ENCODE results near the gene EPC2.
"Not testable (repeated sequence)": the region's sequence is repeated elsewhere in the genome, so short reads cannot be mapped to it uniquely, and the experiment has no call there.

EPC2 gene

DNA sequence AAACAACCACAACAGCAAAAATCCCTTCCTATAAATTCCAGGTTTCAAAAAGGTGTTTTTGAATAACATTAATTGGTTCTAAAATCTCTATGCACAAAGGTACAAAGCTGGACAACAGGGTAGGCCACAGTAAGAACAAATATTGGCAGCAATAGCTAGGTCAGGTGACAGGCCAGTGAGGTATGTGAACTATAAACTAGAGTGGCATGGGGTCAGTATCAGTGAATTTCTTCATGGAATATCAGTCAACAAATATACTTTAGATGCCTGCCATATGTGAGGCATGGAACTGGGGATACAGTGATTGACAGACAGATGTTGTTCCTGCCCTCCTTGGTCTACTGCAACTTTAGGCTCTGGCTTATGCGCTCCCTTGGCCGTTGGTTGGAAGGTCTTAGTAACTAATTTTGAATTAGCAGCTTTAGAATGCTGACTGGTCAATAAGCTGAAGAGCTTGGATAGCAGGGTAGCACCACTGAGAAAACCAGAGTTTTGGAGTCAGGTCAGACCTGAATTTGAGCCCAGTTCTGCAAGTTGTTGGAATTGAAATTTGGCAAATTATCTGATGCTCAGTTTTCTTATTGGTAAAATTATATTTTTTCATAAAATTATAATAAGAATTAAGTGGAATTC, 2.3 kb upstream of the EPC2 start:
- no peak for DNase-seq (ENCODE audit: low spot score)

DNA sequence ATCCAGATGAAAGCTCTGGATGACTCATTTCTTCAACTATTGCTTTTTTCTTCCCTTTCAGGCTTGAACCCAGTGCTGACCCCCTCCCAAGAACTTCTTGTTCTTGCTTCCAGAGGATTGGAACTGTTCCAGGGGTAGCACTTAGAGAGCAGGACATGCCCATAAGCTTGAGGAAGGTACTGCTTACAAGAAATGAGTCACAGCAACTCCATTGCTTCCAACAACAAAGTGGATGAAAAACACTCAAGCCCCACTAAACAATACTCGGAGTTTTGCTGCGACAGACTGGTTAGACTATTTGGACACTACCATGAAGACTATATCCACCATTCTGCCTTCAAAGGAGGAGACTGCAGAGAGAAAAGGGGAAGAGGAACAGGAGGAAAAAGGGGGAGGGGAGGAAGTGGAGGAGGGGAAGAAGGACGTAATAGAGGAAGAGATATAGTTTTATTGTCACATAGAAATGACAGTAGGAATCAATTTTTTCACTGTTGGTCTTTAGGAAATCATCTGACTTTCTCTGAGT, 1.6 kb upstream of the EPC2 start:
- no peak for DNase-seq (ENCODE audit: low spot score)

DNA sequence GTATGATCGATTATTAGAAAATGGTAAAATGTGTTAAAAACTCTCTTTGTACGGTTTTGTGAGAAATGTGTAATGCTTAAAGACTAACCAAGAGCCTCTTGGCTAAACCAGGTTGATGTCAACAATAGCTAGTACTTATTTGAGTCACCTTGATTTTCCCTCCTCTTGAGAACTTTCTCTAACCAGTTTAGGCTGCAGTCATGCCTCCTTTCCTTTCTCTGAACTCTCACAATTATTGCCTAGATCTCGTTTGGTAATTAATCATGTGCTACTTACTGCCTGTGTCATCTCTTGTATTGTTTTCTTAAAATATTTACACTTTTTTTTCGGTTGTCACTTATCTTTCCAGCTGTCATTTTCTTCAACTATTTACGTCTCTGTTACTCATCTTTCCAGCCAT, 1.1 kb upstream of the EPC2 start:
- no peak for DNase-seq (ENCODE audit: low spot score)

DNA sequence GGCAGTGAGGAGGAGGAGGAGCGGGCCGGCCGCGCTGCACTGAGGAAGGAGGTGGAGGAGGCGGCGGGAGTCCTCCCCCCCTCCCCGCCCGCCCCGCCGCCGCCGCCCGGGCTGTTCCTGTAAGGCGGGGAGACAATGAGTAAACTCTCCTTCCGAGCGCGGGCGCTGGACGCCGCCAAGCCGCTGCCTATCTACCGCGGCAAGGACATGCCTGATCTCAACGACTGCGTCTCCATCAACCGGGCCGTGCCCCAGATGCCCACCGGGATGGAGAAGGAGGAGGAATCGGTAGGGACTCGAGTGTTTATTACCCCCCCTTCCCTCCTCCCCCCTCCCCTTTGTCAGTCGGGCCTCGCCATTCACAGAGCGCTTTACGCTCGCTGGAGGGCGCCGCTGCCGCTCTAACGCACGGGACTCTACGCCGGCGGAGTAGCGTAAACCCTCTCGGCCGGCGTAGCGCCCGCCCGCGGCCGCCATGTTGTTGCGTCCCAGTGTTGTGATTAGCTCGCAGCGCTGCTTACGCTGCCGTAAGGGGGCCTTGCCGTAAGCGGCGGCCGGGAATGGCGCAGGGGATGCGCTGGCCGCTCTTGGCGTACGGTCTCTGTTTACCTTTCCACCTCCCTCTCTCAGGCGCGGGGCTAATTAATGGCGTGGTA, 460 bp downstream of the EPC2 start:
- peak; percentile 92 for DNase-seq (ENCODE audit: low spot score)

DNA sequence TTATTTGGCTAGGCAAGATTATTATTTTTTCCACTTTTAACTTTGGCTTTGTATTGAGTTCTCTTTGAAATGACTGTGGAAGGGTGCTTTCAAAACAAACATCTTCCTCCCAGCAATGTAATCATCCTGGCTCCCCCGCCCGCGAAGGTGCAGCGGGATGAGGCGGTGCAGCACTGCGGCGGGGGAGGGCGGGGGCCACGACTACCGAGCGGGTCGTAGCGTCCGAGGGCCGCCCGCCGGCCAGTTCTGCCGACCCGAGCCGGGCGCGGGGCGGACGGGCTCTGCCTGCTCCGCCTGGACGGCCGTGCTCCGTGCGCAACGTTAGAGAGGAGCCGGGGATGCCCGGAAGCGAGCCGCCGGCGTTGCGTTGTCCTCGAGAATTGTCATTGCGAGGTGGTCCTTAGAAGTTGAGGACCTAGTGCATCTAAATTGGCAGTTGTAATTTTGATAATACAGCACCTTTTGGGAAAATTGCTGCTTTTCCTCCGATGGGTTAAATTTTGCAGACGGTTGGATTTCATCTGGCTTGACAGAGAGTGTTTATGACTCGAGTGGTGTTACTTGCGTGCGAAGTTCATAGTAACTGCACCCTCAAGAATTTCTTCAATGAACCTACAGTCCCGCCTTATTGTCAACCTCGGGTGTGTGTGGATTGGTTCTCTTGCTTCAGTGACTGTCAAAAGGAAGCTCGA, 1.1 kb downstream of the EPC2 start:
- DNase-seq (ENCODE audit: low spot score) = peak; percentile 75

DNA sequence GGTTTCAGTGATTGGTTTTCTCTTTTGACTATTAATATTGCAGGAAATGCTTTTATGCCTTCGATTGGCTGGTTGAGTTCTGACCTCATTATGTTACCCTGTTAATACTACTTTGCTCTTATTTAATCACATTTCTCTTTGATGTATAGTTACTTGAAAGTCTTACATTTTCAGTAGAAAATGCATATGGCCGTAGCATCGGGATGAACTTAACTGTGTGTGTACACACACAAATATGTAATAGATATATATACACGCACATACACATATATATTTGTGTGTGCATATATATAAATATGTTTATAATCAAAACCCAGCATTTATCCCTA, 1.6 kb downstream of the EPC2 start:
- no peak for DNase-seq (ENCODE audit: low spot score)

DNA sequence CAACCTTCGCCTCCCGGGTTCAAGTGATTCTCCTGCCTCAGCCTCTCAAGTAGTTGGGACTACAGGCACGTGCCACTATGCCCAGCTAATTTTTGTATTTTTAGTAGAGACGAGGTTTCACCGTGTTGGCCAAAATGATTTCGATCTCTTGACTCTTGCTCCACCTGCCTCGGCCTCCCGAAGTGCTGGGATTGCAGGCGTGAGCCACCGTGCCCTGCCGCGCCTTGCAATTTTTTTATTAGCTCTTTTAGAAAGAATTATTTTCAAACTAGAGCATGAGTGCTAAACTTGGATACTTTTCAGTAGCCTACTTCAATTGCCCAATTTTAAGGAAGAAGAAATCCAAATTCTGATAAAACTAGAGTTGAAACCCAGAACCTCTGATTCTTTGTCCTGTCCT, 3.2 kb downstream of the EPC2 start:
- DNase-seq (ENCODE audit: low spot score) = not testable (repeated sequence)

DNA sequence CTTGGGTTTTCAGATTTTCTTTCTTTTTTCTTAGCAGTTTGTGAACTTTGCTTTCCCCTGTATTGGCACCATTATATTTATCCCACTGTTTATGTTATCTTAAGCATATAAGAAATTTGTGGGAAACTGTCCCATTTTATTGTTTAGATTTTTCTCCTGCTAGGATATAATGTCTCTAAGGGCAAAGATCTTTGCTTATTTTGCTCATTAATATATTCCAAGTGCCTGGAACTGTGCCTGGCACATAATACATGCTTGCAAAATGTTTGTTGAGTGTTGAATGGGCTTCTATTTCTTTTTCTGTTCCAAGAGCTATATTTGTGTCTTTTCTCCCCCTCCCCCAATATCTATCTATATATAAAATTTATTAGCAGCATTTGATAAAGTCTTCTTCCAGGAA, 5.4 kb downstream of the EPC2 start:
- no peak for DNase-seq (ENCODE audit: low spot score)

DNA sequence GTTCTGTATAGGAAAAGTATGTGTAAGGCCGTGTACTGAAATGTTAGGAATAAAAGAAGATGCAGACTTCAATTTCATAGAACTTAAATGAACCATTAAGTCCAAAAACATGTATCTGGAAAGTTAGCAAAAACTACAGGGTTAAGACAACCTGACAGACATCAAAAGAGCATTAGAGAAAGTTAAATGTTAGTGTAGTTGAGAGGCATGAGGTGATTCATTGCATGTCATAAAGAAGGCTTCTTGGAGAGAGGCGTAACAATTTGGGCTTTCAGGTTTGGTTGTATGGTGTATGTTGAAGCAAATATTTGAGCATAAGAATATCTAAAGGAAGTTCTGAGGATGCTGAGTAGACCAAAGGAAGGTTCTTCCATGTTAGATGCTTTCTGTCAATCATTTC, 6.3 kb downstream of the EPC2 start:
- DNase-seq (ENCODE audit: low spot score) = no peak

DNA sequence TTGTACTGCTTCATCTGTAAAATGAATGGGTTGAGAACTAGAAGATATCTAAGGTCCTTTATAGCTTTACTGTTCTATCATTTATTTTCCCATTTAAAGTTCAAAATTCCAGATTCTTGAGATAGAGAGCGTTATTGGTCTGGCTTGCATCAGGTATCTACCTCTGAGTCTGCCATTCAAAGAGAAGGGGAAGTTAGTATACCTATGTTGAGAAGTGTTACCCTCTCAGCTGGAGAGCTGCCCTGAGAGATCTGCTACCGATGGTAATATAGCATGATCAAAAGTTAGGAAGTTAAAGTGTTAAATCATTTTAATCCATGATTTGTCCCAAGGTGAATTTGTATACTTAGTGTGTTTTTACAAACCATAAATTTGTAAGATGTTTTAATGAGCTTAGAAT, 7.4 kb downstream of the EPC2 start:
- DNase-seq (ENCODE audit: low spot score) = no peak

DNA sequence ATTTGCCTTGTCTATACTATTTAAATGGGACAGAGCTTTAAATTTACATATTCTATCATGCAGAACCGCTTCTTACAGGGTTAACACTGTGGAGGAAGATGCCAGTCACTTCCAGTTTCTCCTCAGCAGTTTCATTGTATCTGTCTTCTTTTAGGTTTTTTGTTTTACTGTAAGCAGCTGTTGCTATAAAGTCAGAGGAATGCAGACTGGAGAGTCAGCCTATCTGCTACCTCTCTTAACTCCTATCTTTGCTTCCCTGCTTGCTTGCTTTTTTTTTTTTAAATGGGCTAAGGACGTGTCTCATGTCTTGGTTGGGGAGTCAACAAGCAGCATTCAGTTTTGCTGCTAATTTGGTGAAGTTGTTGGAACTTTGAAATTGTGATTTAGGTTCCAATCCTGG, 8.9 kb downstream of the EPC2 start:
- no peak for DNase-seq (ENCODE audit: low spot score)

DNA sequence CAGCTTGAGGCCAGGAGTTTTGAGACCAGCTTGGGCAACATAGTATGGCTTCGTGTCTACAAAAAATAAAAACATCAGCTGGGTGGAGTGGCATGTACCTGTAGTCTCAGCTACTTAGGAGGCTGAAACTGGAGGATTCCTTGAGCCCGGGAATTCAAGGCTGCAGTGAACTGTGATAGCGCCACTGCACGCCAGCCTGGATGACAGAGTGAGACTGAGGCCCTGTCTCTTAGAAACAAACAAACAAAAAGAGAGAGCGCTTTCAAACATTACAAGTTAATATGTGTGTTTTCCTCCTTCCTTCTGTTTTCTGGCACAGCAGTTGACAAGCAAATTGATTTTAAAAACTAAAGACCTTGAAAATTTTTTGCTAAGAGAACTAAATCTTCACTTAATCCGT, 9.9 kb downstream of the EPC2 start:
- DNase-seq (ENCODE audit: low spot score) = no peak

DNA sequence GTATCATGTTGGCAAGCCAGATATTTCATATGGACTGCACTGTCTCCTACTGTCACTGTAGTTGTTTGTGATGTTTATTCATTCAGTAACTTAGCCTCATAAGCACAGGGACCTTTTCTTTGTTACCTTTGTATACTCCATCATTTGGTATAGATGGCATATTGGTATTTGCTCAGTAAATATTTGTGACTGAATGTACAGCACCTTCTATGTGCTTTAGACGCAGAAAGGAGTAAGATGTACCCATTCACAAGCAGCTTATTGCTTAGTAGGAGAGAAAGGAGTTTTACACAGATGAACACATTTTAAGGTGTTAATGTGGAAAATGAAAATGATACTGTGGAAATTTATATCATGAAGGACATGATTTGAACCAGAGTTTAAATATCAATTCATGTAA, 12.0 kb downstream of the EPC2 start:
- no peak for DNase-seq (ENCODE audit: low spot score)

DNA sequence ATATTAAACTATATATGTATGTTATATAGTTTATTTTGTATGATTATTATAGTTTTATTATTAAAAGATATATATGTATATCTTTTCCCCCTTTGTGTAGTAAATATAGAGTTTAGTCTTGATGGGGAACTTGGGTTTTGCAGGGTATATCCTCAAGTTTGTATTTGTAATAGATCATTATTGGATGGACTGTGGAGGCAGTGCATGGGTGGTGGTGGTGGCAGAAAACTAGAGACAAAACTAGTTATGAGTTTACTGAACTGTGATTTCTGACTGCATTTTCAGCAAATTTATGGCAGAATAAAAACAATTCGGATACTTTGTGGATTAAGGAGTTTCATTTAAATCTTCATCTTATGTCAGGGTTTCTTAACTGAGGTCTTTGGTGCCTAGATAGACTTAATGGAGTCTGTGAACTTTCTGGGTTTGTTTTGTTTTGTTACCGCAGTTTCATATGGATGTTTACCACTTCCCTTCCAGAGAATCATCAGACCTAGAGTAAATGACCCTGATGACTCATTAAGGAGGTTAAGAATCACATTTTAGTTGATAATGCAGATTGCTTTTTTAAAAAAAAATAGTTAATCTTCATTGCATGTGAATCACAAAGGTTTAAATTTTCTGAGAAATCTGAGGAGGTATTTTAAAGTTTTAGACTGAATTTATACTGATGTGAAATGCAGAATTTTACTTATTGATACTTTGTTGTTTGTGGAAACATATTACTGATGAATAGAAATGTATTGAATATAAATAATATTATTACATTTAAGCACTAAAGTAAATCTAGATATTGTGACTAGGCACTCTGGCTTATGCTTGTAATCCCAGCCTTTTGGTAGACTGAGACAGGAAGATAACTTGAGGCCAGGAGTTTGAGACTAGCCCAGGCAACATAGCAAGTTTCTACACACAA, 14.5 kb downstream of the EPC2 start:
- DNase-seq (ENCODE audit: low spot score) = no peak

DNA sequence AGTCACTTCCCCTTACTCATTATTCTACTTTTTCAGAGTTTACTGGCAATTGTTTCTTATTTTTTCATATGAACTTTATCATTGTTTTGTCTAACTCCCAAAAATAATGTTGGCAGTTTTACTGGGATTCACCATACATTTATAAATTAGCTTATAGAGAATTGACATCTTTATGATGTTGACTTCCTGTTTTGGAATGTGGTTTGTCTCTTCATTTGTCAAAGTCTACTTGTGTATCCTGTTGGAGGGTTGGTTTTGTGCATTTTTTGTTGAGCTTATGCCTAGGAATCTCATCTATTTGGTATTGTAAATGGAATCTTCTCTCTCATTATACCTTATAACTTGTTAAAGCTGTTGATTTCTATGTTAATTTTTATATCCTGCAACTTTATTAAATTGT, 16.4 kb downstream of the EPC2 start:
- no peak for DNase-seq (ENCODE audit: low spot score)

DNA sequence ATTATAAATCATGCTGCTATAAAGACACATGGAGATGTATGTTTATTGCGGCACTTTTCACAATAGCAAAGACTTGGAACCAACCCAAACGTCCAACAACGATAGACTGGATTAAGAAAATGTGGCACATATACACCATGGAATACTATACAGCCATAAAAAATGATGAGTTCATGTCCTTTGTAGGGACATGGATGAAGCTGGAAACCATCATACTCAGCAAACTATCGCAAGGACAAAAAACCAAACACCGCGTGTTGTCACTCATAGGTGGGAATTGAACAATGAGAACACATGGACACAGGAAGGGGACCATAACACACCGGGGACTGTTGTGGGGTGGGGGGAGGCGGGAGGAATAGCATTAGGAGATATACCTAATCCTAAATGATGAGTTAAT, 17.8 kb downstream of the EPC2 start:
- DNase-seq (ENCODE audit: low spot score) = not testable (repeated sequence)

DNA sequence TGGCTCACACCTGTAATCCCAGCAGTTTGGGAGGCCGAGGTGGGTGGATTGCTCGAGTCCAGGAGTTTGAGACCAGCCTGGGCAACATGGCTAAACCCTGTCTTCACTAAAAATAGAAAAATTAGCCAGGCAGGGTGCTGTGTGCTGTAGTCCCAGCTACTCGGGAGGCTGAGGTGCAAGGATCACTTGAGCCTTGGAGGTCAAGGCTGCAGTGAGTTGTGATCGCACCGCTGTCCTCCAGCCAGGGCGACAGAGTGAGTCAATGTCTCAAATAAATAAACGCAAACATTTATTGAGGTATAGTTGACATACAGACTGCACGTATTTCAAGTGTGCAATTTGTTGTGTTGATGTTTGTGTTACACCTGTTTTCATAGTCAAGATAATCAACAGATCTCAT, 19.7 kb downstream of the EPC2 start:
- DNase-seq (ENCODE audit: low spot score) = no peak

DNA sequence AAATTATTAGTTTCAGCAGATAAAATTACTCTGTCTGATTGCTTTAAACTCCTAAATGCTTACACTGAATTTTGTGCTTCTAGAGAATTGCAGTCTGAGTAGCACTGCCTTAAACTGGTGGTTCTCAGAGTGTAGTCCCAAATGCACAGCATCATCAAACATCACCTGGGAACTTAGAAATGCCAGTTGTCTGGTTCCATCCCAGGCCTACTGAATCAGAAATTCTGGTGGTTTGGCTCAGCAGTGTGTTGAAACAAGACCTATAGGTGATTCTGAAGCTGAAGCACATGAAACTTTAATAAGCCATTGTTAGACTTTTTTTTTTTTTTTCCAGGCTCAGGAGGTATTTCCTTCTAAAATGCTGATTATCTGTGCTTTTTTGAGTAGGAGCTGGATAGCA, 22.0 kb downstream of the EPC2 start:
- no peak for DNase-seq (ENCODE audit: low spot score)

DNA sequence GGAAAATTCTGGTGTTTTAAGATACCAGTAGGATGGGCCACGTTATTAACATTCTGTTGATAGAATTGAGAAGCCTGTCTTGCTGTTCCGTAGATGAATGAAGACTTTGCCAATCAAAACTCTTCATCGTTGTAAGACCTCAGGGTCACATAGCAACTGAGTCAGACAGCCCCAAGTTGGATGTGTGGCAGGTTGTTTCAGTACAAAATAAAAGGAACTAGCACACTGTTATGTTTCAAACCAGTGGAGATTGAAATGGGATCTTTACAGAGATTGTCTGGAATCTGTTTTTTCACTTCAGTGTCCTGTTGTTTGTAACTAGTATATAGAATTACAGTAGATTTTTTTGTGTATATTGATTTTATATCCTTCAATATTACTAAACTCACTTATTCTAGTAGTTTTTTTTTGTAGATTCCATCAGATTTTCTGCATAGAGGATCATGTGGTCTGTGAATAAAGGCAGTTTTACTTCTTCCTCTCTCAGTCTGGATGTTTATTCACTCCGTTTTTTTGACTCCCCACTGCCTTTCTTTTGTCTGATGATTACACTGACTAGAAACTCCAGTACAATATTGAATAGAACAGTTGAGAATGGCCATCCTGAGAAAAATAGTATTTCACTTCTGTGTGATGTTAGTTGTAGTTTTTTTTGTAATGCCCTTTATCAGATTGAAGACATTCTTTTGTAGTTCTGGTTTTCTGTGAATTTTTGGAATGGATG, 22.7 kb downstream of the EPC2 start:
- DNase-seq (ENCODE audit: low spot score) = no peak

DNA sequence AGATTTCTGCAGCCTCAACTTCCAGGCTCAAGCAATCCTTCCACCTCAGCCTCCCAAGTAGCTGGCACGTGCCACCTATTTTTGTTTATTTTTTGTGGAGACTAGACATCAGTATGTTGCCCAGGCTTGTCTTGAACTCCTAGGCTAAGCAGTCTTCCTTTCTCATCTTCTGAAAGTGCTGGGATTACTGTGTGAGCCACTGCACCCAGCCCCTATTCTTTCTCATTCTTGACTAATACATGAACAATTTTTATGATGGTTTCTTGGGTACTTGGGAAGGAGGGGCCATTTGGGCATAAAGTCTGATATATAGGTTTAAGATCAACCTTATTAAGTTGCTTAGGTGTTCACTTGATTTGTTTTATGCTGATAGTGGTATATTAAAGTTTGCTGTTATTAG, 26.2 kb downstream of the EPC2 start:
- DNase-seq (ENCODE audit: low spot score) = no peak

DNA sequence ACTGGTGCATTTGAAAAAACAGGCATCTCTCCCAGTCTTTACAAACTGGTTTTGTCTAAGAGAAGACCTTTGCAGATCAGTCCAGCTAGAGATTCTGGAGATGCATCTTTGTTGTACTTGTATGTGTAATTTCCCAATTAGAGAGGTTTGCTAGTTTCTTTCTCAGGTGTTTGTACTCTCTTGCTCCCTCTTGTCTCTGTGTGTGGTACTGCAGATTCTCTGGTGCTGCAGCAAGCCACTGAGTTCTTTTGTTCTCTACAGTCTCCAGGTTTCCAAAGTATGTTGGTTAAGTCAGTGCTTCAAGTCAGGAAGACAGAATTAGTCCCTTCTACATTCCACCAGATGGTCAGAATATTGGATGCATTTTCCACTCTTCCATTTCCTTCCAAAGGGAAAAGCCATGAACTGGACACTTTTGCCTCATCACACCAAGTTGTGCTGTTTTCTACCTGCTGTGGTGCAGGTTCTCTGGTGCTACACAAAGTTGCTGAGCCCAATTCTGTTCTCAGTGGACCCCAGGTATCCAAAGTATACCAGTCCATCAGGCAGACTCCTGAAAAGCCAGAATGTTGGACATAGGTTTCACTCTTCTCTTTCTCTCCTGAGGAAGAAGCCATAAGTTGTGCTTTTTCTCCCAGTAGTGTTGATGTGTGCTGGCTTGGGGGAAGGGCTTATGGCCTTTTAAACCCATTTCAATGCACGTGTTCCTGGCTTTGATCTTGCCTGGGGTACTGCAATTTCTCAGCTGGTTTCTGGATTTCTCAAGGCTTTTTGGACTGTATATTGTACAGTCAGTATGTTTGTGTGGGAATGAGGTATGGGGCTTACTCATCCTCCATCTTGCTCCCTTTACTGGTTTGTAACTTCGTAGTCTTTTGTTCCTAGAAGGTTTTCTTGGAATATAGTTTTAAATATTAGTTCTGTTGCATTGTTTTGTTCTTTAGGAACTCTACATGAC, 29.8 kb downstream of the EPC2 start:
- peak; percentile 59 for DNase-seq (ENCODE audit: low spot score)
